ENCODE measurements around the gene DMTF1. TPM values are rescaled to one million over a fixed set of nuclear protein-coding genes. Genes with fewer than 3 reads are reported as not detected.

DMTF1 gene
- total RNA-seq, 2 donors from 2014 or later = 85.1 to 106 TPM

DNA sequence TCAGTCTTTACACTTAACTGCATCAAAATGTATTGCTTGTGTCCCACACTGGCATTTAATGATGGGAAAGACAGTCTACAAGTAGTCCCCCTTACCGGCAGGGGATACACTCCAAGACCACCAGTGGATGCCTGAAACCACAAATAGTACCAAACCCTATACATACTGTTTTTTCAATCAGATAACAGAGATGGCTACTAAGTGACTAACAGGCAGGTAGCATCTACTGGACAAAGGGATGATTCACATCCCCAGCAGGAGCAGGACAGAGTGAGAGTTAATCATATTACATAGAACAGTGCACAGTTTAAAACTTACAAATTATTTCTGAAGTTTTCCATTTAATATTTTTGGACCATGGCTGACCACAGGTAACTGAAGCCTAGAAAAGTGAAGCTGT, 54.1 kb downstream of the DMTF1 start:
- Mint-ChIP-seq H3K9me3 (peaks cover 5 to 48% of the 10 kb centered on the region in 2 donors), H3K36me3 (peaks cover 46 to 96% of the 10 kb centered on the region in 2 donors)
- peak in 1 of 2 donors; percentile 62 for ATAC-seq

DNA sequence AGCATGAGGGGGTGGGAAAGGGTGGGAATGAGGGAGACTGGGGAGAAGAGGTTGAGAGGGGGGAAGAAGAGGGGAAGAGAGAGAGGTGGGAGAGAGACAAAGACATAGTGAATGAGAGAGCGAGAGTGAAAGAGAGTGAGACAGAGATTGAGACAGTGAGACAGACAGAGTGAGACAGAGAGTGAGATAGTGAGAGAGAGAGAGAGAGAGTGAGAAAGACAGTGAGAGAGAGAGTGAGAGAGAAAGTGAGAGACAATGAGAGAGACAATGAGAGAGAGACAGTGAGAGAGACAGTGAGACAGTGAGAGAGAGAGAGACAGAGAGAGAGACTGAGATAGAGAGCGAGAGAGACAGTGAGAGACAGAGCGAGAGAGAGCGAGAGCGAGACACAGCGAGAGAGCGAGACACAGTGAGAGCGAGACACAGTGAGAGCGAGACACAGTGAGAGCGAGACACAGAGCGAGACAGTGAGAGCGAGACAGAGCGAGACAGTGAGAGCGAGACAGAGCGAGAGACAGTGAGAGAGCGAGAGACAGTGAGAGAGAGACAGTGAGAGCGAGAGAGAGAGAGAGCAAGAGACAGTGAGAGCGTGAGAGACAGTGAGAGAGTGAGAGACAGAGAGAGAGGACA, 57.2 kb downstream of the DMTF1 start:
- no peak for DNase-seq (ENCODE audit: low spot score in 2 of 2)
- H3K9me3 Mint-ChIP-seq = peaks cover 5 to 32% of the 10 kb centered on the region in 2 donors
- H3K27ac Mint-ChIP-seq = peak overlapping the region; percentile 72 to 85
- peaks cover 41 to 83% of the 10 kb centered on the region in 2 donors for H3K36me3 Mint-ChIP-seq
- ATAC-seq = no peak

More for the DNA sequence above, 54.1 kb downstream of the DMTF1 start:
- peak overlapping the region in 1 of 2 donors; percentile 73 for H3K27ac Mint-ChIP-seq
- DNase-seq (ENCODE audit: low spot score in 2 of 2) = no peak

DNA sequence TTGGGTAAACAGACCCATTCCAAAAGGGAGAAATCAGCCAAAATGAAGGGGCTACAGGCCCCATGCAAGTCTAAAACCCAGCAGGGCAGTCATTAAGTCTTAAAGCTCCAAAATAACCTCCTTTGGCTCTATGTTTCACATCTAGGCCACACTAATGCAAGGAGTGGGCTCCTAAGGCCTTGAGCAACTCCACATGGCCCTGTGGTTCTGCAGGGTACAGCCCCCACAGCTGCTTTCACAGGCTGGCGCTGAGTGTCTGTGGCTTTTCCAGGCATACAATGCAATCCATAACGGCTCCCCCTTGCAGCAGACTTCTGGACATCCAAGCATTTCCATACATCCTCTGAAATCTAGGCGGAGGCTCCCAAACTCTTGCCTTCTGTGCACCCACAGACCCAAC, 58.3 kb downstream of the DMTF1 start:
- H3K36me3 Mint-ChIP-seq = peaks cover 35 to 78% of the 10 kb centered on the region in 2 donors
- H3K9me3 Mint-ChIP-seq = peaks cover 2 to 29% of the 10 kb centered on the region in 2 donors
- DNase-seq (ENCODE audit: low spot score in 2 of 2) (no peak), ATAC-seq (no peak)
- peak overlapping the region; percentile 72 to 85 for H3K27ac Mint-ChIP-seq

DNA sequence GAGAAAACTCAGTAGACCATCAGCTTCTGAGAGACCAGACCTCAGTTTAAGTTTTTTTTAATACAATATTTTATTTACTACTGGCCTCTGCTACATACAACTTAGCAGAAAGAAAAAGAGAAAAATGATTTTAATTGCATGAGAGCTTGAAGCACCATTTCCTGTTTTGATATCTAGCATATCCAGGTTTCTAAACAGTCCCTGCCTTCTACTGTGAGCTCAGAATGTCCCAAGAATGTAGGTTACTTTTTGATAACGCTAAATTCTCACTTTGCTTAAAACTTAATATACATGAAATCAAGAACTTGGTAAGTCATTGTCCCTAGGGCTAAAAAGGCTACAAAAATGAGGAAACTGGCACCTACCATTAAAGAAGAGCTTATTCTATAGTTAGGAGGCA, 60.2 kb downstream of the DMTF1 start:
- peak overlapping the region; percentile 51 to 85 for H3K27ac Mint-ChIP-seq
- peaks cover 0 to 19% of the 10 kb centered on the region in 2 donors for H3K9me3 Mint-ChIP-seq
- H3K36me3 Mint-ChIP-seq = peaks cover 20 to 66% of the 10 kb centered on the region in 2 donors
- ATAC-seq (no peak), DNase-seq (ENCODE audit: low spot score in 2 of 2) (no peak)

DNA sequence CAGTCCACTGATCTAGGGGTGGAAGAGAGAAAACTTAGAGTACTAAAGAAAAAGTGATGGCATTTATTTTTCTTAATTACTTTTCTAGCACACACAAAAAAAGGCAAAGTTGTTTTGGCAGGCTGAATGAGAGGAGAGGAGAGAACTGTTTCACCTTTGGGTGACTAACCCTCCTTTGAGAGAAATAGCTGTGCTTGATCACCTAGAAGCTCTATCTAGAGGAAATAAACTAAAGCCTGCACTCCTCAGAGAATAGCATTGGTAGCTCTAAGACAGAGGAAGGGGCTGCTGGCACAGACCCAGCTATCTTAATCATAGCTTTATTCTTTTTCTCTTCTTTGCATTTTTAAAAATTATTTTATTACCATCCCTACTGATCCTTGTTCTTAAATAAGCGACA, 61.0 kb downstream of the DMTF1 start:
- no peak for ATAC-seq
- DNase-seq (ENCODE audit: low spot score in 2 of 2) = no peak
- Mint-ChIP-seq H3K27ac (peak overlapping the region; percentile 85 to 93), H3K36me3 (peaks cover 20 to 66% of the 10 kb centered on the region in 2 donors), H3K9me3 (peaks cover 0 to 13% of the 10 kb centered on the region in 2 donors)

DNA sequence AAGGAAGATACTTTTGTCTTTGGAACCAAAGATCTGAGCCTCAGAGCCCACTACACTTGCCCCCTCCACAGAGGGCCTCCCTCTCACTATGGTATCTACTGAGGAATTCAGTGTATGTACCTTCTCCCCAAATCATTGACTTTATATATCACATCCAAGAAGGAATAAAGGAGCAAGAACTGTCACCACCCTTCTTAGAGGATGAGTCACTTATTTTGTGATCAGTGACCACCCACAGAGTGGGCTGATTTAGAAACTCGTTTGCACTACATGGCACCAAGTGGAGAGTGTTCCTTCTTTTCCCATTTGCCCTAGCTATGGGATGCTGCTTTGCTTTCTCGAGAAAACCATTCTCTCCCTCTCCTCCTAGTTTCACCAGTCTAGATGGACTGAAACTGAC, 61.6 kb downstream of the DMTF1 start:
- Mint-ChIP-seq H3K36me3 (peaks cover 20 to 66% of the 10 kb centered on the region in 2 donors), H3K9me3 (peaks cover 0 to 7% of the 10 kb centered on the region in 2 donors), H3K27ac (peak overlapping the region; percentile 52 to 93)
- DNase-seq (ENCODE audit: low spot score in 2 of 2) (no peak), ATAC-seq (no peak)

DNA sequence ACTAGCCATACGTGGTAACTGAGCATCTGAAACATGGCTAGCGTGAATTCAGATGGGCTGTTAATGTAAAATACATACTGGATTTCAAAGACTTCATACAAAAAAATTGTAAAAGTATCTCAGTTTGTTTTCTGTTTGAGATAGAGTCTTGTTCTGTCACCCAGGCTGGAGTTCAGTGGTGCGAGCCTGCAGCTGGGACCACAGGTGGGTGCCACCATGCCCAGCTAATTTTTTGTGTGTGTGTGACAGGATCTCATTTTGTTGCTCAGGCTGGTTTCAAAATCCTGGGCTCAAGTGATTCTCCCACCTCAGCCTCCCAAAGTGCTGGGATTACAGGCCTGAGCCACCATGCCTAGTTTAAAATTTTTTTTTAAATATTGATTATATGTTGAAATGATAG, 62.8 kb downstream of the DMTF1 start:
- ATAC-seq = no peak
- peaks cover 32 to 66% of the 10 kb centered on the region in 2 donors for H3K36me3 Mint-ChIP-seq
- no peak for DNase-seq (ENCODE audit: low spot score in 2 of 2)
- peak overlapping the region in 1 of 2 donors; percentile 93 for H3K27ac Mint-ChIP-seq
- no peaks in the 10 kb centered on the region for H3K9me3 Mint-ChIP-seq

DNA sequence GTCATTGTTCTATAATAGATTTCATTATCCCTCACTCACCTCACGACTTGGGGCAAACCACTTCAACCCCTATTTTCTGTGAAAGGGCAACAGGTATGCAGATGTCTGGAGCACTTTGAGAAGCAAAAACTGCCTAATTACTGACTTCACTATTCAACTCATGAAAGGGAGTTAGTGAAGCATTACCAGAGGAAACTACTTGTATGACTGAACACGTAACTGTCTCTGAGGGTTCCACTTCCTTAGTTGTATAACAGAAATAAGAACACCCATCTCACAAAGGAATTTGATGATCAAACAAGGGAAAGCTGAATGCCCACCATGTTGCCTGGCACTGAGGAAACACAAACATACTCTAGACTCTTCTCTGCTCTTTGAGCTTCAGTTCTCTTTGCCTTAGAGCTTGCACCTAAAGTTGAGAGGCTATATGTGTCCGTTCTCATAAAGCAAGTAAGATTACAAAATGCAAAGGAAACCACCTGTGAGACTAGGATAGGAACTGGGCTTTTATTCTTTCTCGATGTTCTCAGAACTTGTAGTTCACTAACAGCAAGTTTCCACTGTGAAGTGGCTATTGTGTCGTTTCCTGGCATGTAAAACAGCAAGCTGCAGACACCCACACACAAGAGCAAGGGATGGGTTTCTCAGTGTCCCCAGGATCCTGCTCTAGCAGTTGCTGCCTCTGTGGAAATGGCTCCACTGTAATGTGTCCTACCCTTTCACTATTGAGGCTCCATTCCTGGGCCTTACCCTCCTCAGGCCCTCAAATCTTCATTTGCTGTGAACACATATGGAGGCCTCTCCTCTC, 64.7 kb downstream of the DMTF1 start:
- peak; percentile 59 to 67 for ATAC-seq
- H3K27ac Mint-ChIP-seq = peak overlapping the region; percentile 95 to 99

DNA sequence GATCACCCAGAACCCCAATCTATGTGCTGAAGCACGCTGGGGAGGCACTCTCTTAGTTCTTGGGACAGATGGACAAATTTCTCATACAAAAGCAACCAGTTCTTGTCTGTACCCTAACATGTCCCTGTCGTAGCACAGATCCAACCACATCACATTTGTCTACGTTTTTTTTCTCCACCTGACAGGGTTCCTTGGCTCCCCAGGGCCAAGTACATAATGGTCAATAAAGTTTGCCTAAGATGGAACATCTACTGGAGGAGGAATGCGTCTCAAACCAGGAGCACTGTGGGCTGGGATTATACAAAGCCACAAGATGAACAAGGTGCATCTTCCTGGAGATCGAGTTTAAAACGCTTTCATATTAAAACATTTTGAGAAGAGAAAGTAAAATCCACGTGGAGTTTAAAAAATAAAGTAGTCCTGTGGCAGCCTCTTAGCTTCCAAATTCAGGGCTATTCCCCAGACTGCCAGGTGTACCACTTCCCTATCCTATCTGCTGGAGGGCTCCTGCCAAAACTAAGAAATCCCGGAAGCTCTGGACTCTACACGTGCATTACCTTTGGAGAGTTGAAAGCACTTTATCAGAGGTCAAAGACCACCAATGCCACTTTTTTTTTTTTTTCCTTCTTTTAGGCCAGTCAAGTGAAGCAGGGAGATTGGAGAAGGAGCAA, 65.9 kb downstream of the DMTF1 start:
- peaks cover 33 to 46% of the 10 kb centered on the region in 2 donors for H3K36me3 Mint-ChIP-seq
- peak overlapping the region; percentile 95 to 99 for H3K27ac Mint-ChIP-seq
- H3K9me3 Mint-ChIP-seq = no peaks in the 10 kb centered on the region
- DNase-seq (ENCODE audit: low spot score in 2 of 2) (no peak), ATAC-seq (no peak)

More for the DNA sequence above, 64.7 kb downstream of the DMTF1 start:
- DNase-seq (ENCODE audit: low spot score in 2 of 2) = peak; percentile 54 to 66
- Mint-ChIP-seq H3K9me3 (no peaks in the 10 kb centered on the region), H3K36me3 (peaks cover 33 to 49% of the 10 kb centered on the region in 2 donors)

DNA sequence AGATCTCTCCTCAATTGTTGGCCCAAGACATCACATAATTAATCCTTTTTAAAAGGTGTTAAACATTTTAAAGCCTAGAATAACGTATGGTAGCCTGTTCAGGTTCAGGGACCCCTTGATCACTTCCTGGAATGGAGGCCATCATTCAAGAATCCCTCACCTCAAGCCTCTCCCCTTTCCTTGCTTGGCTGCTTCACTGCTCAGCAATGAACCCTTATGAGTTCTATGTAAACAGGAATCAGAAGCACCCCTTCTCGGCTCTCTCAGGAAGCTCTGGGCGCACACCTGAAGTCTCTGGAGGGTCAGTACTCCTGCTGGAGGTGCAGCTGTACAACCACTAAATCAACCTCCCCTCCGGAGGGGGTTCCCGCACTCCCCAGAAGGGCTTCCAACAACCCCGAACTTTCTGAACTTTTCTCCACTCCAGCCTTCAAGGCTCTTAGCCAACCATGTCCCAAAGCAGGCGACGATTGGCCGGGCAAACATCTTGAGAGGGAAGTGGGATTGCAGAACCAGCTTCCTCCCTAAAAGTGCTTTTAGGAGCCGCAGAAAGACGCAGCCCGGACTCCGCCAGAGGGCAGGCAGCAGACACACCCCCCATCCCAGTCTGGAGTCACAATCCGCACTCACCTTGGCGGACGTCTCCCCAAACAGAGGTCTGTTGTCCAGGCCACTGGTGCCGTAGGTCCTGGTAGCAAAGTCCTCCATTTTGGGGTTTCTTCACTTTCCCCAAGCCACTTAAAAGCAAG, 66.7 kb downstream of the DMTF1 start:
- H3K27ac Mint-ChIP-seq = peak overlapping the region; percentile 95 to 99
- ATAC-seq (peak in 1 of 2 donors; percentile 0), DNase-seq (ENCODE audit: low spot score in 2 of 2) (peak; percentile 45 to 63)
- peaks cover 30 to 41% of the 10 kb centered on the region in 2 donors for H3K36me3 Mint-ChIP-seq
- no peaks in the 10 kb centered on the region for H3K9me3 Mint-ChIP-seq

DNA sequence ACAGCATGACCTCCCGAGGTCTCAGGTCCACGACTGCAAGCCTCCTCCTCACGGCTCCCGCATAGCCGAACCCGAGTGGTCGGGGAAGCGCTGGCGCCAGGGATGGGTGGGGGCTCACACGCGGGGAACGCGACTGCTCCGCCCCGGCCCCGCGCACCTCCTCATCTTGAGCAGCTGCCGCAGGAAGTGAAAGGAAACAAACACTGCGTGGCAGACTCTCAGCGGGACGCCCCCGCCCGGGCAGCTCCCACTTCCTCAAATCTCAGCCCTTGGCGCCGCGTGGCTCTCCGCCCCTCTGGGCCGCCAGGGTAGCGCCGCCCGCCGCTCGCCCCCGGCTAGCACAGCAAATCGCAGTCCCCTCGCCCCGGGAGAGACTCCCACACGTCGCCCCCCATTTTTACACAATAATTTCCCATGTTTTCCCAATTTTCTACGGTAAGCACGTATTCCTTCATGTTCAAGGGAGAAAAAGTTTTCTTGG, 67.3 kb downstream of the DMTF1 start, which contains the start of gene TMEM243:
TSS of gene TMEM243 (minus strand) at position 188 of the 481 bp plus-strand sequence. CDS start 229 bp downstream, outside the sequence.
- peak; percentile 57 to 72 for ATAC-seq
- Mint-ChIP-seq H3K27ac (peak within 1 kb of the TSS; percentile 95 to 99), H3K9me3 (no peaks in the 10 kb centered on the region), H3K36me3 (peaks cover 25 to 35% of the 10 kb centered on the region in 2 donors)
- peak; percentile 79 to 85 for DNase-seq (ENCODE audit: low spot score in 2 of 2)

DNA sequence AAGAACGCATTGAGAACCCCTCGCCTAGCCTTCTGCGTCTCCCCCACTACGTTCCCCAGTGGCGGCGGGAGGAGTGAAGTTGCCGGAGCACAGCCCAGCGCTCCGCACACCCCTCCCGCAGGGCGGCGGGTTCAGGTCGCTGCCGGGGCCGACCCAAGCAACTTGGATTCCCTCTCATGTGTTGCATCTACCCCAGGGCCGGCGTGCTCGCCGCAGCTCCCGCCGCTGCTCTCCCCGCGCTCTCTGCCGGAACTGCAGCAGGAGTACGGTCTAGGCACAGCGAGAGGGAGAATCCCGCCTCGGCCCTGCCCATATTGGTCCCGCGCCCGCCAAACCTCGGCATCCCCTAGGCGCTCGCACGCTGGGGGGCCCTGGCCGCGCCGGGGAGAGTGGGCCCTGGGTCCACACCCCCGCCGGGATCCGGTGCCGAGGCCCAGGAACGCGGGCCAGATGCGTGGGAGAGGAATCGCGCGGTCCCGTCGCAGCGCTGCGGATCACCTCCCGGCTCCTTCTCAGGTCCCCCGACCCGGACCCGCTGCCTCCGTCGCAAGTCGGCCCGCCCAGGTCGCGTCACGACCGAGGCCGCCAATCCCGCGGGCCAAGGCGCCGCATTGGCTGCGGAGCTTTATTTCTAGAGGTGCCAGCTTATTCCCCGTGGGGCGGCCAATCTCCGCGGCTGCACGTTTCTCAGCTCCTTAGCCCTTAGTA, 67.9 kb downstream of the DMTF1 start:
- no peaks in the 10 kb centered on the region for H3K9me3 Mint-ChIP-seq
- DNase-seq (ENCODE audit: low spot score in 2 of 2) (peak; percentile 83 to 85), ATAC-seq (peak; percentile 55)
- peak overlapping the region; percentile 95 to 99 for H3K27ac Mint-ChIP-seq
- peaks cover 25 to 32% of the 10 kb centered on the region in 2 donors for H3K36me3 Mint-ChIP-seq

DNA sequence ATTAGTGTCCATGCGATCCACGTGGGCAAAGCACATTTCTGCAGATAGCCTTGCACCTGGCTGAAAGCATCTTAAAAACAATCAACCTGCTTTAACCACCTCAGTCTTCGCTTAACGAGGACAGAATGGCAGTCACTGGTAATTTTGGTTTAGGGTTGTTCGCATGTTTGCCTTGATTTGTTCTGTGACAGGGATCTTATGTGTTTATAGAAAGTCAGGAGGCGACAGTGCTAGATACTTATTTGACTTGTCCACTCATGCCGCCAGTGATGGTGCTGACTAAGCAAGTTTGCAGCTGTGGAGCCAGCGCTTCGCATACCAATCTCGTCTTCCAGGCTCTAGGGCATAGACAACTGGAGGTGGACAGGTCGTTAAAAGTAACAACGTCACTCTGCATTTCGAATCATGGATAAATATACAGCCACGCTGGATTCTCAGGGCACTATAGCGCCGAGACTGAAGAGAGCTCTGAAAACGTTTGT, 68.5 kb downstream of the DMTF1 start:
- H3K36me3 Mint-ChIP-seq = peaks cover 25 to 28% of the 10 kb centered on the region in 2 donors
- no peak for DNase-seq (ENCODE audit: low spot score in 2 of 2)
- no peaks in the 10 kb centered on the region for H3K9me3 Mint-ChIP-seq
- H3K27ac Mint-ChIP-seq = peak overlapping the region; percentile 63 to 95
- no peak for ATAC-seq

DNA sequence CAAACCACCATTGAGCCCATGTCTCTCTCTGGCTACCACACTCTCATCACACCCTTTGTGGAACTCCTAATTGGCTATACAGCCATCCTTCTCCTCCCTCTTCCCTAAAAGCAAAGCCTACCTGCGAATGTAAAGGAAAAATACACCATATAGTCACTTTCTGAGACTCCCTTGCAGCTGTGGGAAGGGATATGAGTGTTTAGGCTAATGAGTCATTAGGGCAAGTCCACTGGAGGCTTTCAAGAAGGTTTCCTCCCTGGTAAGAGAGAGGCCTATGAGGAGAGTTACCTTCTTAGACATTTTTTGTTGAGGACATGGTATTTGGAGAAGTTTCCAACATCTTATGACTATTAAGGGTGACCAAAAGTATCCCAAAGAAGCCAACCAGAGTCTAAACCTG, 71.4 kb downstream of the DMTF1 start:
- H3K27ac Mint-ChIP-seq = no peak overlapping the region
- peaks cover 14 to 15% of the 10 kb centered on the region in 2 donors for H3K36me3 Mint-ChIP-seq
- no peaks in the 10 kb centered on the region for H3K9me3 Mint-ChIP-seq
- ATAC-seq = peak; percentile 11 to 59
- no peak for DNase-seq (ENCODE audit: low spot score in 2 of 2)

DNA sequence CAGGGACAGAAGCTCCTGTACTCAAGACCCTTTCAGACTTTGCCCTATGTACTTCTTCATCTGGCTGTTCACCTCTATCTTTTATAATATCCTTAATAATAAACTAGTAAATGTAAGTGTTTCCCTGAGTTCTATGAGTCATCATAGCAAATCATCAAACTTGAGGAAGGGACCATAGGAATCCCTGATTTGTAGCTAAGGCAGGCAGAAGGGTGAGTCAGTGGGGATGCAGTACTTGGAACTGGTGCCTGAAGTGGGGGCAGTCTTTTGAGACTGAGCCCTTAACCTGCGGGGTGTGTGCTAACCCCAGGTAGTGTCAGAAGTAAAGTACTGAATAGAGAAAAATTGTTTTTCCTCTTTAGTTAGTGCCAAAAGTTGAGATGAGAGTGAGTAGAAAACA, 73.4 kb downstream of the DMTF1 start:
- DNase-seq (ENCODE audit: low spot score in 2 of 2) (no peak), ATAC-seq (no peak)
- no peak overlapping the region for H3K27ac Mint-ChIP-seq
- H3K36me3 Mint-ChIP-seq = no peaks in the 10 kb centered on the region
- no peaks in the 10 kb centered on the region for H3K9me3 Mint-ChIP-seq

Data from activated naive CD4-positive, alpha-beta T cell treated with anti-CD3 and anti-CD28 coated beads, Interleukin-2, amount 50 U/mL, for 72 hours (primary cell).